SIG-M5 (cell line): ENCODE results near the gene ZNF827.

Source experiments
- DNase-seq: peaks from one replicate; lab custom pipeline; 2025; lab: John Stamatoyannopoulos, UW

Gene ZNF827

DNA sequence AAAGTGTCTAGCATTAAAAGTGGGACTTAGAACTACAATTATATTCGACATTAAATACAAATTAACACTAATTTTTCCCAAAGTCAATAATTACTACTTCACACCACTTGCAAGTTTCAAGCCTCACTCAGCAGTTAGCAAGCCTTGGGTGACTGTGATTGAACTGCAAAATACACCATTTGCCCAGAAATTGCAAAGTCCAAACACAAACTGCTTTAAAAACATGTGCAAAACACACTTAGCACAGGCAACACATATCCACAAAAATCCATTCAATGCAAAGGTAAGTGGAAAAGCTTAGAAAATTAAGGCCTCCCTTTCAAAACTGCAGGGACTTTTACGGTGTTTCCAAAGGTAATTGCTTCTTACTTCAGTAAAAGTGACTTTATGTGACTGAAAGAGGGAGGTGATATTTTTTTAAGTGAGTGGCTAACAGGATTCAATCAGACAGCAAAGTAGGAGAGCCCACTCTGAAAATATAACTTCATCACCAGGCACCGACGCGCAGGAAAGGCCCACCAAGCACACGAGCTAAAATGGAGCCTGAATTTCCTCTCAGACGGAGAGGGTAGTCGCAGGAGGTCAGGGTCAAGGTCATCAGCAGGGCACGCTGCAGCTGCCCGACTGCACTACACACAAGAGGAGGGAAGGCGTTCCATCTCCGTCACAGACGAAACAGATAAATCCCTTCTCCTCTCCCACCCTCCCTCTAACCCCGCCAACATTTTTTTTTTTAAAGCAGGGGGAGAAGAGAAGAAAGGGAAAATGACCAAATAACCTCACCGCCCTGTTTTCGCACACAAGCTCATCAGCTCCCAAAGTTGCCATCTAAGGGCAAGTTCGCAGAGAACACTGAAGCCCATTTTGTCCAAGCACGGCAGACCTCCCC lies 3.1 kb downstream of the ZNF827 start:
- no peak for DNase-seq

DNA sequence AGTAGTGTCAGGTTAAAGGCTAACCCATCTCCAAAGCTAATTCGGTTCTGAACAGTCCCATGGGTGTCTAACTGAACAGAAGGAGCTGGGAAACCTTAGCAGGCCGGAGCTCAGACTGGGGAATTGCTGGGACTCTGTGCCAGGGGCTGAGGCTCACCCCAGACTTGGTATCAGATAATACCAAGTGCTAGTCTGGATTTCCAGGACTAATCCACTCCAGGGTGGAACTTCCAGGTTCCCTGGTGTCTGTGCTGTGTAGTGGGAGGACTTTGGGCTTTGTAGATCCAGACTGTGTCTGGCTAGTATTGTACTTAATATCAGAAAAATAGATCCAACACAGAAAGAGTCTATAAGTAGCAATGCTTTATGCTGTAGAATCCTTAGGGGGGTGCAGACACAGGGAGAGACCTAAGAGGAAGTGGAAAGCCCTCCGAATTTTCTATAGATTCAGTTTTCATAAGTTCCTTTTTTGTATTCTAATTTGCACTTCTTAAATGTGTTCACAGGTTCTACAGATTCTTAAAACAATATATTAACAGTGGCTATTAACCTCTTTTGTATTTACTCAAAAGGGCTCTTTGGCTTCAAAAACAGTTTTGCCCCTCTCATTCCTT lies 4.1 kb downstream of the ZNF827 start:
- no peak for DNase-seq

DNA sequence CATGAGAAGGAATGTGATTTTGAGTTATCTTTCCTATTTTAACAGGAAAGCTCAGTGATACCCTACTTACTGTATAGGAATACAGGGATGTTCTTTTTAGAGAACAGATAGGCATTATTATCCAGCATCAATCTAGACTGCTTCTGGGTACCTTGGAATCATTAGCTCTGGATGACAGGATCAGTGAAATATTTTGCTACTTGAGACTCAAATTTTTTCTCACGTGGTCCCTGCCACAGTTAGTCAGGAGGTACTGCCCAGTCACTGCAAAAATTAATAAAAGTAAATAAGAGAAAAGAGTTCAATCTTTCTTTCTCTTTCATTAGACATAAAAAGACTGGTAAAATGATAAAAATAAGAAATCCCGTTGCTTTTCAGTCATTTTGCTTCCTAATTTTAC lies 5.5 kb downstream of the ZNF827 start:
- DNase-seq: no peak

DNA sequence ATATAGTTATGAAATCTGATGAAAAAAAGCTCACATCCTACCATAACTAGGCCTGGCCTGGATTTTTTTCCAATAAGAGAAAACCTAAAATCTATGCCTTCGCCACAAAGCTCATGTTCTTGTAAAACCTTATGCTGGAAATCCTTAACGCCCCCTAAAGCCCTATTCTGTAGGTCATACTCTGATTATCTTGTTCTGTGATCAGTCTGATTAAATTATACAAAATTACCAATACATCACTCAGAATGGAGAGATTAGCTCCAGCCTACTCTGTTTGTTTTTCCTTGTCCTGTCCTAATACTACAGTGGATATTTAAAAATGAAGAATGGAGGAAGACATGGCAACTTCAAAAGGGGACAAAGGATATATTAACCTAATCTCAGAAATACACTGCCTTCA lies 7.2 kb downstream of the ZNF827 start:
- DNase-seq: no peak

DNA sequence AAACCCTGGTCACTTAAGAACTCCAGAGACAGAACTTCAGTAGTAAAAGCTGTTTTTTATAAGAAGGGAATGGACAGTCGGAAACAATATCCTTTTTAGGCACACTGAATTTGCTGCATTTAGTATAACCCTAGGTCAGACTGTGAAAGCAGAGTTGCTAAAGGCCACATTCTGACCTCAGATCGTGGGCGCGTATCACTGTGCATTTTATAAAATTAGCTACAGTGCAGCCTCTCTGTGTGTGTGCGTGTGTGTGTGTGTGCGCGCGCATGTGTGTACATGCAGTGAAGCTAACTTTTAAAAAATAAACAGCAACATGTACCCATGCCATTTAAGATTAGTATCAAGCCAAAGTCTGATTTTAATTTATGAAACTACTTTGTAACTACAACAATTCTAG lies 8.0 kb downstream of the ZNF827 start:
- no peak for DNase-seq

DNA sequence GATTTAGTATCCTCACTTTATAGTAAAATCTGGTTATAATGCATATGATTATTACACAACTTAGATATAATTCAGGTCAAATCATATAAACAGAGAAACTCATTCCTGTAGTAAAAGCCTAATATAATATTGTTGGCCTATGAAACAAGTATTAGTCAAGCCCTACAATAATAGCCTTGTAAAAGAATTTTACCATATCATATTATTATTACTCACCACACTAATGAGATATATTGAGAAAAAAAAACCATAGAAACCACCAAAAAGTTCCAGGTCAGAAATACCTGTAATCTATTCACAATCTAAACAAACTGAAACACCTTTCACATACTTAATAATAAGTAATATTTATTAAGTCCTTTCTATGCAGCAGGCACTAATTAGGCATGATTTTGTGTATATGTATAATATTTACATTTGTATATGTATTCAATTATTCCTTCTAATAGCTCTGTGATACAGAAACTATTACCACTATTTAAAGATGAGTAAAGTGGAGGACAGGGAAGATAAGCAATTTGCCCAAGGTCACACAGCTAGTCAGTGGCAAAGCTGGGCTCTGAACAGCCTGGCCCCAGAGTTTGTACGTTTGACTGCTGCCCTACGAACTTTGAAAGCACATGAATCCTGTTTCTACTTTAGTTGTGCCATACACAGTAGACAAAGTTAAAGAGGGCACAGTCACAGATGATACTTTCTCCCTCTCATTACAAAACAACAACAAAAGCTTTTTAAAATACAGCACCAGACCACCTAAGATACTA lies 9.0 kb downstream of the ZNF827 start:
- no peak for DNase-seq

DNA sequence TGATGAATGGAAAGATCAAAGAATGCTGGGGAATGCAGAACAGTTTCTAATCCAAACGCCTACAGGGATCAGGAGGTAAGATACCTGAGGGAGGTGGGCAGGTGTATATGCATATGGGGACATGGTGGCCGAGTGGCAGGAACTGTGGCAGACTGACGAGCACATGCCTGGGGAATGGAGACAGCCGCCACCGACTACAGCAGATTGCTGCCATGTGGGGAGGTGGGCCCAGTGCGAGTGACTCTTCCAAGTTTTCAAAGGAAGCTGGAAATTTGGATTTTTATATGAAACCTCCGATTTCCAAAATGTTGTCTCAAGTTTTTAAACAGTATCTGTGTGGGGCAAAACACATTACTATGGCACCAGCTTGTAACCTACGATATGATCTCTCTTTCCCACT lies 9.9 kb downstream of the ZNF827 start:
- no peak for DNase-seq

DNA sequence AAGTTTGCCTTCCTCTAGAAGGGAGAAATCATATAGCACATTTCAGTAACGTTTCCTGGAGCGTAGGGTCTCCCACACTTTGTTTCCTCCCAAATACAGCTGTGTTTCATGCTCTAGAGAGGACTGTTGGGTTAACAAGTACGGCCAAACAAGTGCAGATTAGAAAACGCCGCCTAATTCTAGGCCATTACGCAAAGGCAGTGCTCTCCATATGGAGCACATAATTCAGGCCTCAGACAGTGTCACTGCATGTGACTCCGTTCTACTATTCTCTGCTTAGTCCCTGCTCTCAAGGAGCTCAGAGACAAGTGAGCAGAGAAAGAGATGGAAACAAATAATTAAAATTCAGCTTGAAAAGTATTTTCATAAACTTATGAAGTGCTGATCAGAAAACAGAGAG lies 11.6 kb downstream of the ZNF827 start:
- no peak for DNase-seq

DNA sequence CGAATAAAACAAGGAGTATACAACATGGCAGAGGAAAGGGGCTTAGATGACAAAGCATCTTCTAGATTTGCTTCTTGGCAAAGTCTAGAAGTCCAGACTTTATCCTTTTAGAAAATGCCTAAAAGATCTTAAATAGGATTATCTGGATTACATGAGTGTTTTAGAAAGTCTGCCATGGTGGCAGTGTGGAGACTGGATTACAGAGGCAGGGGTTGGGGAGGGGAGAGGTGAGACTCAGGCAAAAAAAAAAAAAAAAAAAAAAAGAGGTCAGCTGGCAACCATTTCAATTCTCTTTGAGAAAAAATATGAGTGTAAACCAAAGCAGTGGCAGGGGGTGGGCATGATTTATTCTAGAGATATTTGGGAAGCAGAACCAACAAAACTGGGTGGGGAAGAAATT lies 17.4 kb downstream of the ZNF827 start:
- DNase-seq: no peak

DNA sequence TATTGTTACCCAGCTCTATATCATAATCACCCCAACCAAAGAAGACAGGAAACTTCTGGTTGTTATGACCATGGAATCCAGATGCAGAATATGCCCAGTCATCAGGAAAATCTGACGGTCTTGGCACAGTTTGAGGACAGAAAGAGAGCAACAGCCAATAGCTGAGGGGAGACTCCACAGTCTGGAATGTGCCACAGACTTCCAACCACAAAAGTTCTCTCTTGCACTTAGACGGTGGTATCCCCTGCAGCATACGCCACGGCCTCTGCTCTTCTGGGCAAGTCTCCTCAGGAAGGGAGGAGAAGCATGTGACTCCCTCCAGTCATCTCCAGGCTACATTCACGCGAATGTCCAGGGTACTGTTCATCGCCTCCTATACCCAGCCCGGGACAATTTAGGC lies 18.4 kb downstream of the ZNF827 start:
- no peak for DNase-seq

DNA sequence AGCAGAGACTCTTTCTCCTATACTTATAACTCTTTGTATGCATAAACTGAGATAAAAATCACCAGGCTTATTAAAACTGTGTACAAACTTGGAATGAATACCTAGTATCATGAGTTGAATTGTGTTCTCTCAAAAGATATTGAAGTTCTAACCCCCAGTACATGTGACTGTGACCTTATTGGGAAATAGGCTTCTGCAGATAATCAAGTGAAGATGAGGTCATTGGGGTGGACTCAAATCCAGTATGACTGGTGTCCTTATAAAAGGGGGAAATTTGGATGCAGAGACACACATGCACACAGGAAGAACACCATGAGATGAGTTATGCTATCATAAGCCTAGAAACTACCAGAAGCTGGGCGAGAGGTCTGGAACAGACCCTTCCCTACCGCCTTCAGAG lies 26.2 kb downstream of the ZNF827 start:
- no peak for DNase-seq

DNA sequence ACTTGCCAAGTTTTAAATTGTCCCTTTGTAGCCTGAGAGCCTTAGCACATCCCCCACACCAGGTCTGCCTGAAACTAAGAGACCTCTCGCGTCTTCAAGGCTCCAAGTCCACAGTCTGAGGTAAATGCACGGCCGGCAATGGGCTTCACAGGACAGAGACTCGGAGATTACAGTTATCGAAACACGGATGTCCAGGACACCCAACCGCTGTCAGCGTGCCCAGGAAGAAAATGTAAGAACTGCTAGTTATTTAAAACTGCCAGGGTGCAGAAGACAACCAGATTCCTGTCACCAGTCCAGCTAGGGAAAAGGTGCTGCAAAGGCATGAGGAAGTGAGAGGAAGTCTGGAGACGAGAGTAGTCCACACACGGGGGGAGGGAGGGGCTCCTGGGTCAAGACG lies 28.9 kb downstream of the ZNF827 start:
- DNase-seq: no peak

DNA sequence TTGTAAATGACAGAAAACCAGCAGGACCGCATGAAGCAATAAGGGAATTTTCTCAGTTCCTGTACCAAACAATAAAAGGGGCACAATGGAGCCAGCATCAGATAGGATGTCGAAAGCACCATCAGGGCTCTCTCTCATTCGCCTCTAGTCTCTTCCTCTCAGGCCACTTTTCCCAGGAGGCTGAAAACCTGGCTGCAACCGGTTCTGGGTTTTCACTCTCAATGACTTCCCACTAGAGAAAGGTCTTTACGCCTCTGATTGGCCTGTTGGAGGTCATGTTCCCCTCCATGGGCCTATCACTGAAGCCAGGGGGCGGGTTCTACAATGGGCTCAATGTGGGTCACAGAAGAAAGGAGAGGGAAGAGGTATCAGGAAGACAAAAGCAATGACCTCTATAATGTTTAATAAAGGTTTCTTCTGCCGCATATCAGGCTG lies 29.3 kb downstream of the ZNF827 start:
- no peak for DNase-seq

DNA sequence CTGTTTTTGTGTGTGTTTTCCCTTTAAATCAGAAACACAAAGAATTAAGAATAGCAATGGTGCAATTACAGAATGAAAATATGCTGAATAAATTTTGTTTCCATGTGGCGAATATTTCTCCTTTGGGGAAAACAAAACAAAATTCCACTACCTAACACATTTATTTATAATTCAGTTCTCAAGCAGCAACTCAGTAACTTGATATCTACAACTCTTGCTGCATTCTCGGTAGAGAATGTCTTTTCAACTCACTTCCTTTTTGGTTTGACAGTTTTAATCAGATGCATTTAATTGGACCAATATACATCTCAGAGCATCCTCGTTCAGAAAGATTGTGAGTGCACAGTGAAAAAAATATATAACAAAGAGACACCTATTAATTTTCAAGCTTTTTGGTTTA lies 30.8 kb downstream of the ZNF827 start:
- DNase-seq: no peak

DNA sequence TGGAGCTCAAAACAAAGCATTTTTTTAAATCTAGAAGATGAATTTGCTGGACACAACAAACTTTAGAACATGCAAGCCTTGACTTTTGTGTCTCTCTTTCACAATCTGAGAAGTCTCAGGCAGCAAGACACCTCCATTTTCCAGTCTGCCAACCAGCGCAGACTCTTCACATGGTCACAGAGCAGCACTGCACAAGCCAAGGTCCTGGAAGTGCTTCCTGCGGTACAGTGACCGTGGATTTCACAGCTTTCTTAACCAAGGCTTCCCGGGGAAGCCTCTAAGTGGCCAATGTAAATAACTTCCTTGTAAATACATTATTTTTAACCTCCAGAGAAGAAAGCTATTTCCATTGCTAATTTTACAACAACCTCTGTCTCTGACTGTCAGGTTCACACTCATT lies 31.2 kb downstream of the ZNF827 start:
- no peak for DNase-seq

DNA sequence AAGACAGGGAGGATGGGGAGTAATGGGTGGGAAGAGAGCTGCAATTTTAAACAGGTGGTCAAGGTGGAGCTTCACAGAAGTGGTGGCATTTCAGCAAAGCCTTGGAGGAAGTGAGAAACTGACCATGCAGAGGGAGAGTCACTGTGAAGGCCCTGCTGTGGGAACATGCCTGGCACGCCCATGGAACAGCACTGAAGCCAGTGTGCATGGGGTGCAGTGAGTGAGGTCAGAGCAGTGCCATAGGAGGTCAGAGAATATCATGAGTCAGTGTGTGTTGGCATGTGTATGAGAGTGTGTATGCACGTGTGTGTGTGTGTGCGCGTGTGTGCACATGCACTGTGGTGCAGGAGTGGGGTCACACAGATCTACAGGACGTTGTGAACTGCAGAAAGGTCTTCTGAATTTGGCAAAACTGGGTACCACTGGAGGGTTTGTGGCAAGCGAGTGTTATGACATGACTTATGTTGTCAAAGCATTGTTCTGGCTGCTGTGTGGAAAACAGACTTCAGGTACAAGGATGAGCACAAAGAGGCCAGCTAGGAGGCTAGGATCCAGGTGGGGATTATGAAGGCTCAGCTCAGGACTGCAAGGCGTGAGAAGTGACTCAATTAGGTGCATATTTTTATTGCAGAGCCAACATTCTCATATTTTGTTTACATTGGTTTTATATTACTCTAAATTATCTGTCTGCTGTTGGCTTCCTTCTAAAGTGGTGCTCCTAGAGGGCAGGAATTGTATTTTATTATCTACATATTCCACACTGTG lies 34.0 kb downstream of the ZNF827 start:
- DNase-seq: no peak

DNA sequence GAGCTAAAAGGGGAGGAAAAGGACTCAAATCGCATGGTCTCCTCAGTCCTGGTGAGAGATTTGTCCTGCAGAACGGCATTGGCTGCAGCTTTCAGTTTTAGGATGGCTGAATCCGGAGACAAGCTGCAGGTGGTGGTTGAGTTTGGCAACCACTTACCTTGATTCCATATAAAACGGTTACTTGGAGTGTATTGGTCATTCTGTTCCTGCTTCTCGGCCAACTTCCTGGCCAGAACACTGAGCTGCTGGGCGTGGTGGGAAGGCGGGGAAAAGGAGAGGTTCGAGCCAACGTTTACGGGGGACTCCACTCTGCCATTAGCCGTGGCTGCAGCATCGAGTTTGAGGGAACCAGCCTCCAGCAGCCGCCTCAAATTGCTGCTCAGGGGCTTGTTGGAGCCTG lies 36.1 kb downstream of the ZNF827 start:
- no peak for DNase-seq

DNA sequence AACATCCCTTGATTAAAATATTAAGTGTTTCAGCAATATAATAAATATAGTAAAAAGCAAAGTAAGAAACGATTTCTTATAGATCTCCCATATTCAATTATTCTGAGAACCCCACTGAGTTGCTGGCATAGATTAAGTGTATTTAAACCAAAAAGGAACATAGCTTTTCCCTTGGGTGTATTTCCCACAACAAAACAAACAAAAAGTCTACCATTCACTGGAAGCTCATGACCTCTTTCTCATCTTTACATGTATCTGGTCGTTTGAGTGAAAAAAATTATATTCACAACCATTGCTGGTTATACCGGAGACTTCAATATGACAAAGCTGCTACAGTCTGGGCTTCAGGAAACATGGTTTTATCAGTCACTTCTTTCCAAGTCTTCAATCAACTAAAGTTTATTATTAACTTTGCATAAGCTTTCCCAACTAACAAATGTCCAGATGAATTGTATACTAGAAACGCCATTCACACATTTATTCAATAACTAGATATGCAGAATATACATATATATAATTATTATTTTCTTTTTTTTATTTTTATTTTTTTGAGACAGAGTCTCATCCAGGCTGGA lies 38.6 kb downstream of the ZNF827 start:
- no peak for DNase-seq

DNA sequence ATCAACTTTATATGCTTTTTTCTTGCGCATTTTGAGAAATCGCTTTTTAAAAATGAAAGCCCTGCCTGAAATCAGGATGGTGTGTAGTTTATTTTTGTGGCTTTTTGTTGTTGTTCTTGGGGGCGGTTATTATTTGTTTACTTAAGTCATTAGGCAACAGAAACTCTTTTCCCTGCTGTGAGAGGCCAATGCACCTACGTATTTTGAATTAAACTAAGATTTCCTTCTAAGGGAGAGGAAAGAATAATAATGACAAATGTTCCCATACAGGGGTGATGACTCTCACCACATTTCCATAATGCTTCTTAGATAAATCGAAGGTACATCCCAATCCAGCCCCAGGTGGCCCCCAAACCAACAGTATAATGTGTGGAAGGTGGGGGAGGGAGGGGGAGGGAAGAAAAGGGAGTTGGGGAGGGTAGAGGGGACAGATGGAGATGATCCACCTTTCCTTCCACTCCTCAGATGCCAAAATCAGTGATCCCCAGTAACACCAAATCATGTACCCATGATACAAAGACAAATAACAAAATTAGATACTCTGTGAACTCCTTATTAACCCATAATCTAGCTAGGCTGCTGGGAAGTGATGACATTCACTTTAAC lies 39.6 kb downstream of the ZNF827 start:
- no peak for DNase-seq

DNA sequence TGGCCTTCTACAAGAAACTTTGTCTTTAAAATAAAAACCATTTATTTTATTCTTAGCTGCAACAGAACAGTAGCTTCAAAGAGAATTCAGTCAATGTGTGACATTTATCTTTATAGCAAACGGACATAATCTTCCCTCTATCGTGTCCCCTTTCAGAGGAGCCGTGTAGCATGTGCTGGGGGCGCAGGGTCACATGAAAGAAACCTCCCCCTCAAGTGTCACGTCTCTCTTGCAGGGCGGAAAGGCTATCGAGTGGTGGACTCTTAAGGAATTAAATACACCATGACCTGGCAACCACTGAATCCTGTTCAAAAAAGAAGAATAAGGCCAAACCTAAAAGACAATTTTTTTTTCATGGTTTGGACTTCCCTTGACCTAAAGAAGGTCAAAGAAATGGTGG lies 40.2 kb downstream of the ZNF827 start:
- no peak for DNase-seq

DNA sequence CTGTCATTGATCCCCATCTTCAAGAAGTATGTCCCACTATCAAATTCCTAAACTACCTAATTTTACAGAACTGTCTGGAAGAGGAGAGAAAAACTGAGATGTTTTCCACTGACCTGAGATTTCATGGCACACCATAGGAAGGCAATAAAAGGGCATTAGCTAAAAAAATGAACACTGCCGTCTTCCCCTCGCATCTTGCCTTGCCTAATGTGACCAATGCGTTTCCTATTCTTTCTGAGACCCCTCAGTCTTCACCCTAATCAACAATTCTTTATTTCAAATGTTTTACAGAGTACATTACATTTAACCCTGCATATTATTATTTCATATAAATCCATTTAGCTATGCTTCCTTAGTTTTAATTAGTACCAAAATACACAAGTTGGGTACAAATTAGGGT lies 43.6 kb downstream of the ZNF827 start:
- DNase-seq: no peak

DNA sequence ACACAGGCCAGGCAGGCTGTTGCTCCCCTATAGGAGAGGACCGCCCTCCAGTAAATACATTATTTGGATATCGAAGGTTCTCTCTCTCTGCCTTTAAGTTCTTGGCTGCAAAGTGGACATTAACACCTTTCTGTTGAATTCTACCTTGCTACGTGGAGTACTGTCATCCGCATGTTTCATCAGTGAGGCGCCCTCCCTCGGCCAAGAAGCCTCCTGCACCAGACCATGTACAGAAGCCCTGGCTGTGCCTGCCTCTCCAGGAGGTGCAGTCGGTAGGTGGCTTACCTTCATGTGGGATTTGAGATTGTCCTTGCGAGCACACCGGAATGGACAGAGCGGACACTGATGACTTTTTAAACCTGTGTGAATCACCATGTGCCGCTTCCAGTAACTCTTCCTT lies 46.7 kb downstream of the ZNF827 start:
- no peak for DNase-seq
